ENCODE measurements around the gene TMEM156. TPM values are rescaled to one million over a fixed set of nuclear protein-coding genes. Genes with fewer than 3 reads are reported as not detected.
"Not testable (repeated sequence)": the region's sequence is repeated elsewhere in the genome, so short reads cannot be mapped to it uniquely, and the experiment has no call there.

The TMEM156 gene
- total and polyA plus RNA-seq, 2 donors (not counting 3 experiments of a cell fraction or from before 2014, with no cell fraction given), result 0.39 to 1.00 TPM

DNA sequence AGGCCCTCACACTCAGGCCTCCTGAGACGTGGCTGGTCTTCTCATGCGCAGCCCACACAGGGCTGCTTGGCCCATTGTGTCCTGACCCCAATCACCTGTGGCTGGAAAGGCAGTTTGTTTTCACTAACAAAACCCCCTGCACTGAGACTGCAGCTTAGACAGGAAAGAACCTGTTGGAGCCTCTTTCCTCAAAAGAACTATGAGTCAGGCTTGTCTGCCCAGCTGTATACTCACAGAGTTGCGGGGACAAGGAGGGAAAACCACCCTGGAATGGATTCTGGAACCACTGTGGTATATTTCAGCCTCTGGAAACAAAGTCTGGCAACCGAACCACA, 5.2 kb upstream of the TMEM156 start:
- Histone ChIP-seq H3K9ac (replicated peaks; ENCODE audit: extremely low read depth, insufficient read depth, low read length) (no peak overlapping the region), H3K4me2 (ENCODE audit: insufficient read depth, low read length) (no peak overlapping the region), H3K4me1 (ENCODE audit: control insufficient read depth, extremely low read depth, insufficient read depth, low read length) (peaks cover 21% of the 10 kb centered on the region), H4K20me1 (replicated peaks; ENCODE audit: control insufficient read depth, extremely low read depth, insufficient read depth, low read length) (no peaks in the 10 kb centered on the region), H3K79me2 (ENCODE audit: control insufficient read depth, insufficient read depth, low read length) (no peaks in the 10 kb centered on the region), H3K9me3 (replicated peaks; ENCODE audit: control insufficient read depth, insufficient read depth, low read length) (no peaks in the 10 kb centered on the region), H3K4me3 (replicated peaks in 1 of 3; ENCODE audit: insufficient read depth in 1 of 3, low read depth in 1 of 3, low read length in 3 of 3) (no peak overlapping the region), H3K27ac (ENCODE audit: insufficient read depth, low read depth, low read length) (peak overlapping the region; percentile 1), H3K36me3 (ENCODE audit: control insufficient read depth in 2 of 2, extremely low read depth in 1 of 2, insufficient read depth in 2 of 2, low read length in 2 of 2) (no peaks in the 10 kb centered on the region), H3K9me1 (replicated peaks; ENCODE audit: control insufficient read depth, extremely low read depth, insufficient read depth, low read length) (no peaks in the 10 kb centered on the region), H2AFZ (ENCODE audit: low read depth, low read length) (no peak overlapping the region), H3K27me3 (ENCODE audit: control insufficient read depth in 2 of 2, insufficient read depth in 2 of 2, low read length in 2 of 2) (no peaks in the 10 kb centered on the region)
- dilution Hi-C loops (cut with MboI; ENCODE audit: extremely low pct_ligation_motif_present, low sequenced_read_pairs), result no loop called here
- BruUV-seq (replicated peaks), result no TSS peak
- POLR2A ChIA-PET, result no interaction called here
- TF ChIP-seq FOS (IDR thresholded peaks at IDR 0.05; ENCODE audit: borderline replicate concordance, insufficient read depth, low read length), result peak; percentile 45
- no peak for TF ChIP-seq GATA2 (IDR thresholded peaks at IDR 0.05; ENCODE audit: insufficient read depth, insufficient read length, low read depth, low read length)
- CTCF ChIA-PET, result no interaction called here
- peak; percentile 59 for DNase-seq (ENCODE audit: low read depth, low spot score)
- intact Hi-C loops (cut with micrococcal nuclease), result no loop called here
- no peak for FAIRE-seq

DNA sequence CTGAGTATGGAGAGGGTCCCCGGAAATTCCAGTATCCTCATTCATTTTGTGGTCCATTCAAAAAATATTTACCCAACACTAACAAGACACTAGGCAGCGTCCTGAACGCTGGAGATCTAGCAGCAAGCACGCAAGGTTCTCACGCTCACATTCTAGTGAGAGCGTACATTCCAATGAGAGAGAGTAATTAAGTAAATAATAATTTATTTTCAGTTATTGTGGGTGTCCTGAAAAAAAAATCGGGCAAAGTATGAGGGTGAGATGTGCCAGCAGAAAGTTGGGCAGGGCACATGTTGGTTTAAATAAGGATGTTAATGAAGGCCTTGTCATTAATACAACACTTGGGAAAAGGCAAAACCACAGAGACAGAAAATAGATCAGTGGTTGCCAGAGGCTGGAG, 4.0 kb upstream of the TMEM156 start:
- dilution Hi-C loops (cut with MboI; ENCODE audit: extremely low pct_ligation_motif_present, low sequenced_read_pairs), result no loop called here
- ChIA-PET CTCF (no interaction called here), POLR2A (interaction anchor here (1.2 kb wide), 1 partner anchor 33 kb away, joined by 4 read pairs; no protein-coding TSS in a partner anchor)
- no peaks in the 10 kb centered on the region for H3K36me3 ChIP-seq (ENCODE audit: control insufficient read depth in 2 of 2, extremely low read depth in 1 of 2, insufficient read depth in 2 of 2, low read length in 2 of 2)
- no peaks in the 10 kb centered on the region for H3K79me2 ChIP-seq (ENCODE audit: control insufficient read depth, insufficient read depth, low read length)
- intact Hi-C loops (cut with micrococcal nuclease), result loop anchor here (1.0 kb wide), 1 partner anchor 8 kb away; no protein-coding TSS in a partner anchor
- no peaks in the 10 kb centered on the region for H4K20me1 ChIP-seq (replicated peaks; ENCODE audit: control insufficient read depth, extremely low read depth, insufficient read depth, low read length)
- DNase-seq (ENCODE audit: low read depth, low spot score), result peak; percentile 20
- no peak overlapping the region for H3K4me2 ChIP-seq (ENCODE audit: insufficient read depth, low read length)
- H3K9me1 ChIP-seq (replicated peaks; ENCODE audit: control insufficient read depth, extremely low read depth, insufficient read depth, low read length), result no peaks in the 10 kb centered on the region
- H3K9ac ChIP-seq (replicated peaks; ENCODE audit: extremely low read depth, insufficient read depth, low read length), result peak overlapping the region; percentile 26
- H3K4me3 ChIP-seq (replicated peaks in 1 of 3; ENCODE audit: insufficient read depth in 1 of 3, low read depth in 1 of 3, low read length in 3 of 3), result no peak overlapping the region
- no peak for FAIRE-seq
- no TSS peak for BruUV-seq (replicated peaks)
- TF ChIP-seq FOS (IDR thresholded peaks at IDR 0.05; ENCODE audit: borderline replicate concordance, insufficient read depth, low read length) (no peak), POLR2AphosphoS5 (IDR thresholded peaks at IDR 0.05; ENCODE audit: insufficient read depth, low read depth, low read length) (no peak), JUN (IDR thresholded peaks at IDR 0.05; ENCODE audit: borderline replicate concordance, insufficient read depth, insufficient read length, low read depth) (no peak), POLR2A (IDR thresholded peaks at IDR 0.05; ENCODE audit: low read depth, low read length) (no peak), MYC (IDR thresholded peaks at IDR 0.05; ENCODE audit: low read depth, low read length) (no peak), GATA2 (IDR thresholded peaks at IDR 0.05; ENCODE audit: insufficient read depth, insufficient read length, low read depth, low read length) (no peak), EZH2 (IDR thresholded peaks at IDR 0.05; ENCODE audit: borderline replicate concordance, low read depth, low read length, severe bottlenecking) (no peak)
- TF ChIP-seq, protein P1, sequence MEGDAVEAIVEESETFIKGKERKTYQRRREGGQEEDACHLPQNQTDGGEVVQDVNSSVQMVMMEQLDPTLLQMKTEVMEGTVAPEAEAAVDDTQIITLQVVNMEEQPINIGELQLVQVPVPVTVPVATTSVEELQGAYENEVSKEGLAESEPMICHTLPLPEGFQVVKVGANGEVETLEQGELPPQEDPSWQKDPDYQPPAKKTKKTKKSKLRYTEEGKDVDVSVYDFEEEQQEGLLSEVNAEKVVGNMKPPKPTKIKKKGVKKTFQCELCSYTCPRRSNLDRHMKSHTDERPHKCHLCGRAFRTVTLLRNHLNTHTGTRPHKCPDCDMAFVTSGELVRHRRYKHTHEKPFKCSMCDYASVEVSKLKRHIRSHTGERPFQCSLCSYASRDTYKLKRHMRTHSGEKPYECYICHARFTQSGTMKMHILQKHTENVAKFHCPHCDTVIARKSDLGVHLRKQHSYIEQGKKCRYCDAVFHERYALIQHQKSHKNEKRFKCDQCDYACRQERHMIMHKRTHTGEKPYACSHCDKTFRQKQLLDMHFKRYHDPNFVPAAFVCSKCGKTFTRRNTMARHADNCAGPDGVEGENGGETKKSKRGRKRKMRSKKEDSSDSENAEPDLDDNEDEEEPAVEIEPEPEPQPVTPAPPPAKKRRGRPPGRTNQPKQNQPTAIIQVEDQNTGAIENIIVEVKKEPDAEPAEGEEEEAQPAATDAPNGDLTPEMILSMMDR (IDR thresholded peaks at IDR 0.05; ENCODE audit: extremely low read depth in 1 of 2, insufficient read depth in 1 of 2, low read depth in 1 of 2, low read length in 2 of 2), result no peak
- TF ChIP-seq, protein P2, sequence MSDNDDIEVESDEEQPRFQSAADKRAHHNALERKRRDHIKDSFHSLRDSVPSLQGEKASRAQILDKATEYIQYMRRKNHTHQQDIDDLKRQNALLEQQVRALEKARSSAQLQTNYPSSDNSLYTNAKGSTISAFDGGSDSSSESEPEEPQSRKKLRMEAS (IDR thresholded peaks at IDR 0.05; ENCODE audit: insufficient read depth, insufficient read length), result no peak
- H3K27me3 ChIP-seq (ENCODE audit: control insufficient read depth in 2 of 2, insufficient read depth in 2 of 2, low read length in 2 of 2), result no peaks in the 10 kb centered on the region
- peak overlapping the region; percentile 23 for H3K27ac ChIP-seq (ENCODE audit: insufficient read depth, low read depth, low read length)
- H2AFZ ChIP-seq (ENCODE audit: low read depth, low read length), result peak overlapping the region; percentile 21
- peaks cover 30% of the 10 kb centered on the region for H3K4me1 ChIP-seq (ENCODE audit: control insufficient read depth, extremely low read depth, insufficient read depth, low read length)
- H3K9me3 ChIP-seq (replicated peaks; ENCODE audit: control insufficient read depth, insufficient read depth, low read length), result no peaks in the 10 kb centered on the region

DNA sequence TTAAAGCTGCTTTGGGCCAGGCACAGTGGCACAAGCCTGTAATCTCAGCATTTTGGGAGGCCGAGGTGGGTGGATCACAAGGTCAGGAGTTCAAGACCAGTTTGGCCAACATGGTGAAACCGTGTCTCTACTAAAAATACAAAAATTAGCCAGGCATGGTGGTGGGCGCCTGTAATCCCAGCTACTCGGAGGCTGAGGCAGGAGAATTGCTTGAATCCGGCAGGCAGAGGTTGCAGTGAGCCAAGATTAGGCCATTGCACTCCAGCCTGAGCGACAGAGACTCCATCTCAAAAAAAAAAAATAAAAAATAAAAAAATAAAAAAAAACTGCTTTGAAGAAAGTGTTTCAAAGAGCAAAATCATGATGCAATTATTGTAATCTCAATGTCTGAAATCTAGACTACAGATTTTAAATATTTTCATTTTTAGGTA, 604 bp downstream of the TMEM156 start:
- H2AFZ ChIP-seq (ENCODE audit: low read depth, low read length); H3K27me3 ChIP-seq (ENCODE audit: control insufficient read depth in 2 of 2, insufficient read depth in 2 of 2, low read length in 2 of 2); H4K20me1 ChIP-seq (replicated peaks; ENCODE audit: control insufficient read depth, extremely low read depth, insufficient read depth, low read length); dilution Hi-C loops (cut with MboI; ENCODE audit: extremely low pct_ligation_motif_present, low sequenced_read_pairs); H3K36me3 ChIP-seq (ENCODE audit: control insufficient read depth in 2 of 2, extremely low read depth in 1 of 2, insufficient read depth in 2 of 2, low read length in 2 of 2); BruUV-seq (replicated peaks); POLR2A ChIA-PET; FAIRE-seq; DNase-seq (ENCODE audit: low read depth, low spot score); H3K79me2 ChIP-seq (ENCODE audit: control insufficient read depth, insufficient read depth, low read length); H3K9me1 ChIP-seq (replicated peaks; ENCODE audit: control insufficient read depth, extremely low read depth, insufficient read depth, low read length); H3K9me3 ChIP-seq (replicated peaks; ENCODE audit: control insufficient read depth, insufficient read depth, low read length): not testable (repeated sequence)
- H3K4me3 ChIP-seq (replicated peaks in 1 of 3; ENCODE audit: insufficient read depth in 1 of 3, low read depth in 1 of 3, low read length in 3 of 3), result peak overlapping the region in 1 of 3 experiments; percentile 19
- H3K27ac ChIP-seq (ENCODE audit: insufficient read depth, low read depth, low read length), result peak overlapping the region; percentile 90
- intact Hi-C loops (cut with micrococcal nuclease), result loop anchor here (1.0 kb wide), 1 partner anchor 12 kb away; no protein-coding TSS in a partner anchor
- H3K4me1 ChIP-seq (ENCODE audit: control insufficient read depth, extremely low read depth, insufficient read depth, low read length), result peaks cover 24% of the 10 kb centered on the region
- H3K9ac ChIP-seq (replicated peaks; ENCODE audit: extremely low read depth, insufficient read depth, low read length), result peak overlapping the region; percentile 25
- peak overlapping the region; percentile 86 for H3K4me2 ChIP-seq (ENCODE audit: insufficient read depth, low read length)
- CTCF ChIA-PET, result interaction anchor here (0.6 to 3.3 kb wide), 3 partner anchors 9 to 83 kb away, joined by 3 to 20 read pairs (median 4); no protein-coding TSS in a partner anchor
